ENCODE results near the gene MYO9B.
A peak's percentile ranks its signal among the peaks of the same experiment; 100 is the strongest.
"Not testable (repeated sequence)": the region's sequence is repeated elsewhere in the genome, so short reads cannot be mapped to it uniquely, and the experiment has no call there.

MYO9B gene

GRCh38 chr19:17128403-17128802 is 52.8 kb downstream of the MYO9B start:
- peaks cover 54% of the 10 kb centered on the region for H3K4me1 Mint-ChIP-seq (ENCODE audit: low read depth)
- peaks cover 17% of the 10 kb centered on the region for H3K36me3 Mint-ChIP-seq (ENCODE audit: low read depth)
- H3K27me3 Mint-ChIP-seq, result no peaks in the 10 kb centered on the region
- no peak overlapping the region for H3K27ac Mint-ChIP-seq
- H3K9me3 Mint-ChIP-seq, result no peaks in the 10 kb centered on the region
- H3K4me3 Mint-ChIP-seq, result no peak overlapping the region

GRCh38 chr19:17128820-17129219 is 53.2 kb downstream of the MYO9B start:
- no peak overlapping the region for H3K4me3 Mint-ChIP-seq
- H3K27me3 Mint-ChIP-seq, result no peaks in the 10 kb centered on the region

GRCh38 chr19:17129377-17129776 is 53.8 kb downstream of the MYO9B start:
- H3K9me3 Mint-ChIP-seq, result no peaks in the 10 kb centered on the region
- H3K4me1 Mint-ChIP-seq (ENCODE audit: low read depth), result peaks cover 58% of the 10 kb centered on the region
- H3K36me3 Mint-ChIP-seq (ENCODE audit: low read depth), result peaks cover 27% of the 10 kb centered on the region
- H3K4me3 Mint-ChIP-seq, result no peak overlapping the region
- H3K27ac Mint-ChIP-seq, result no peak overlapping the region
- no peaks in the 10 kb centered on the region for H3K27me3 Mint-ChIP-seq

More at GRCh38 chr19:17128820-17129219, 53.2 kb downstream of the MYO9B start:
- Mint-ChIP-seq H3K4me1 (ENCODE audit: low read depth) (peaks cover 57% of the 10 kb centered on the region), H3K27ac (no peak overlapping the region), H3K36me3 (ENCODE audit: low read depth) (peaks cover 21% of the 10 kb centered on the region), H3K9me3 (no peaks in the 10 kb centered on the region)

- Mint-ChIP-seq H3K36me3 (ENCODE audit: low read depth) (peaks cover 27% of the 10 kb centered on the region), H3K4me1 (ENCODE audit: low read depth) (peaks cover 37% of the 10 kb centered on the region), H3K9me3 (no peaks in the 10 kb centered on the region), H3K27me3 (no peaks in the 10 kb centered on the region), H3K27ac (peak overlapping the region; percentile 79), H3K4me3 (peak overlapping the region; percentile 68)
Measured at GRCh38 chr19:17135001-17135853, 59.6 kb downstream of the MYO9B start.

- no peak overlapping the region for H3K27ac Mint-ChIP-seq
- no peaks in the 10 kb centered on the region for H3K27me3 Mint-ChIP-seq
- H3K9me3 Mint-ChIP-seq, result no peaks in the 10 kb centered on the region
- peaks cover 32% of the 10 kb centered on the region for H3K4me1 Mint-ChIP-seq (ENCODE audit: low read depth)
- peaks cover 24% of the 10 kb centered on the region for H3K36me3 Mint-ChIP-seq (ENCODE audit: low read depth)
- H3K4me3 Mint-ChIP-seq, result no peak overlapping the region
Measured at GRCh38 chr19:17136021-17136420, 60.4 kb downstream of the MYO9B start.

GRCh38 chr19:17136617-17137016 is 61.0 kb downstream of the MYO9B start:
- no peaks in the 10 kb centered on the region for H3K9me3 Mint-ChIP-seq
- no peak overlapping the region for H3K27ac Mint-ChIP-seq
- H3K36me3 Mint-ChIP-seq (ENCODE audit: low read depth), result peaks cover 28% of the 10 kb centered on the region
- peak overlapping the region; percentile 17 for H3K4me3 Mint-ChIP-seq
- H3K4me1 Mint-ChIP-seq (ENCODE audit: low read depth), result peaks cover 31% of the 10 kb centered on the region
- no peaks in the 10 kb centered on the region for H3K27me3 Mint-ChIP-seq

- H3K27ac Mint-ChIP-seq, result no peak overlapping the region
- peaks cover 31% of the 10 kb centered on the region for H3K4me1 Mint-ChIP-seq (ENCODE audit: low read depth)
- H3K27me3 Mint-ChIP-seq, result no peaks in the 10 kb centered on the region
- peaks cover 31% of the 10 kb centered on the region for H3K36me3 Mint-ChIP-seq (ENCODE audit: low read depth)
- H3K9me3 Mint-ChIP-seq, result no peaks in the 10 kb centered on the region
- no peak overlapping the region for H3K4me3 Mint-ChIP-seq
Measured at GRCh38 chr19:17137417-17137816, 61.8 kb downstream of the MYO9B start.

GRCh38 chr19:17138052-17138846 is 62.7 kb downstream of the MYO9B start:
- not testable (repeated sequence) for H3K27ac Mint-ChIP-seq, H3K9me3 Mint-ChIP-seq, H3K27me3 Mint-ChIP-seq, H3K4me3 Mint-ChIP-seq
- Mint-ChIP-seq H3K4me1 (ENCODE audit: low read depth) (peaks cover 27% of the 10 kb centered on the region), H3K36me3 (ENCODE audit: low read depth) (peaks cover 31% of the 10 kb centered on the region)

GRCh38 chr19:17138937-17139598 is 63.5 kb downstream of the MYO9B start:
- Mint-ChIP-seq H3K9me3 (no peaks in the 10 kb centered on the region), H3K4me3 (no peak overlapping the region), H3K4me1 (ENCODE audit: low read depth) (peaks cover 20% of the 10 kb centered on the region), H3K27ac (no peak overlapping the region), H3K36me3 (ENCODE audit: low read depth) (peaks cover 22% of the 10 kb centered on the region), H3K27me3 (no peaks in the 10 kb centered on the region)

GRCh38 chr19:17144771-17145170 is 69.2 kb downstream of the MYO9B start:
- not testable (repeated sequence) for H3K27me3 Mint-ChIP-seq; H3K27ac Mint-ChIP-seq; H3K9me3 Mint-ChIP-seq; H3K4me3 Mint-ChIP-seq; H3K4me1 Mint-ChIP-seq (ENCODE audit: low read depth)
- H3K36me3 Mint-ChIP-seq (ENCODE audit: low read depth), result peaks cover 21% of the 10 kb centered on the region

GRCh38 chr19:17145546-17146497 is 70.2 kb downstream of the MYO9B start:
- H3K27ac Mint-ChIP-seq, result no peak overlapping the region
- H3K9me3 Mint-ChIP-seq, result no peaks in the 10 kb centered on the region
- H3K36me3 Mint-ChIP-seq (ENCODE audit: low read depth), result peaks cover 21% of the 10 kb centered on the region
- H3K4me3 Mint-ChIP-seq, result no peak overlapping the region
- no peaks in the 10 kb centered on the region for H3K4me1 Mint-ChIP-seq (ENCODE audit: low read depth)
- no peaks in the 10 kb centered on the region for H3K27me3 Mint-ChIP-seq

GRCh38 chr19:17148130-17148529 is 72.6 kb downstream of the MYO9B start:
- Mint-ChIP-seq H3K9me3 (no peaks in the 10 kb centered on the region), H3K27ac (no peak overlapping the region), H3K36me3 (ENCODE audit: low read depth) (peaks cover 19% of the 10 kb centered on the region), H3K4me3 (no peak overlapping the region), H3K4me1 (ENCODE audit: low read depth) (no peaks in the 10 kb centered on the region), H3K27me3 (no peaks in the 10 kb centered on the region)

GRCh38 chr19:17149393-17150135 is 74.0 kb downstream of the MYO9B start:
- peaks cover 28% of the 10 kb centered on the region for H3K36me3 Mint-ChIP-seq (ENCODE audit: low read depth)
- no peaks in the 10 kb centered on the region for H3K4me1 Mint-ChIP-seq (ENCODE audit: low read depth)
- no peaks in the 10 kb centered on the region for H3K9me3 Mint-ChIP-seq
- no peaks in the 10 kb centered on the region for H3K27me3 Mint-ChIP-seq
- no peak overlapping the region for H3K4me3 Mint-ChIP-seq
- H3K27ac Mint-ChIP-seq, result no peak overlapping the region
